ENCODE results near the gene HDDC3.

Gene HDDC3, protein sequence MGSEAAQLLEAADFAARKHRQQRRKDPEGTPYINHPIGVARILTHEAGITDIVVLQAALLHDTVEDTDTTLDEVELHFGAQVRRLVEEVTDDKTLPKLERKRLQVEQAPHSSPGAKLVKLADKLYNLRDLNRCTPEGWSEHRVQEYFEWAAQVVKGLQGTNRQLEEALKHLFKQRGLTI

GRCh38 chr15:90931828-90932659 lies at the start of gene HDDC3:
Gene HDDC3 (minus strand): TSS chr15:90932549. CDS start chr15:90932540, 9 bp downstream.
- peak; percentile 98 for DNase-seq

- DNase-seq = no peak
Measured at GRCh38 chr15:90982135-90982534, 49.8 kb upstream of the HDDC3 start.

DNA sequence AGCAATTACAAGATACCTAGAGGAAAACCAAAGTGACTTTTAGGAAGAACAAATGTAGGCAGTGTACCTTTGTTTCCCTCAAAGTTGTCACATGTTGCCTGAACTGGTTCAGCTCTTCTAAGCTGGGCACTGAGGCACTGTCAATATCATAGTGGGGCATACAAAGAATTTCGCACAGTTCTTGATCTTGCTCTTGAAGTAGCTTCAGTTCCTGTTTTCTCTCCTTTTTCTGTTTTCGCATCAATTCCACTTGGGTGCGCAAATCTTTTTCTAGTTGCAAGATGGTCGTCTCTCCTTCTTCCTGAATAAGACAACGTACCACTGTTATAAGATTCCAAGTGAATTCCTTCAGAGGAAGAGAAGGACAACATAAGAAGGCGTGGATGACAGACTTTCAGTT lies 49.3 kb upstream of the HDDC3 start:
- no peak for DNase-seq

- DNase-seq = no peak
Measured at GRCh38 chr15:90979582-90979981, 47.2 kb upstream of the HDDC3 start.

DNA sequence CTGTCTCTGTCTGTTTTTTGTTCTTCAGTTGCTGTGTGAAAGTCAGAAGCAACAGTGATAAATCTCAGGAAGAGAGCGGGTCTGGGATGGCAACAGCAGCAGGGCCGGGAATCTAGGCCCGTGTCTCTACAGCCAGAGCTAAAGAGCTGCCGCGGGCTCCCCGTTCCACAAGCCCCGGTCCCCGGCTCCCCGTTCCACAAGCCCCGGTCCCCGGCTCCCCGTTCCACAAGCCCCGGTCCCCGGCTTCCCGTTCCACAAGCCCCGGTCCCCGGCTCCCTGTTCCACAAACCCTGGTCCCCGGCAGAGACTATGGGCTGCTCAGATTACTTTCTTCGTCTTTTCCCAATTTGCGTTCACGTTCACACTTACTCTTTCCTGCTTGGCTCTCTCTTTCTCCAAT lies 41.9 kb upstream of the HDDC3 start:
- DNase-seq = no peak

DNA sequence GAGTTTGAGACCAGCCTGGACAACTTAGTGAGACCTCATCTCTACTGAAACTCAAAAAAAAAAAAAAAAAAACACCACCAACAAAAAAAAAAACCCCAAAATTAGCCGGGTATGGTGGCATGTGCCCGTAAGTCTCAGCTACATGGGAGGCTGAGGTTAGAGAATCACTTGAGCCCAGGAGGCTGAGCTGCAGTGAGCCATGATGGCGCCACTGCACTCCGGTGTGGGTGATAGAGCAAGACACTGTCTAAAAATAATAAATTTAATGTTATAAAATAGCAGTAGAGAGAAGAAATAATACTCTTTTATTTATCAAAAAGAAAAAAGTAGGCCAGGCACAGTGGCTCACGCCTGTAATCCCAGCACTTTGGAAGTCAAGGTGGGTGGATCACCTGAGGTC lies 39.8 kb upstream of the HDDC3 start:
- DNase-seq = no peak

DNA sequence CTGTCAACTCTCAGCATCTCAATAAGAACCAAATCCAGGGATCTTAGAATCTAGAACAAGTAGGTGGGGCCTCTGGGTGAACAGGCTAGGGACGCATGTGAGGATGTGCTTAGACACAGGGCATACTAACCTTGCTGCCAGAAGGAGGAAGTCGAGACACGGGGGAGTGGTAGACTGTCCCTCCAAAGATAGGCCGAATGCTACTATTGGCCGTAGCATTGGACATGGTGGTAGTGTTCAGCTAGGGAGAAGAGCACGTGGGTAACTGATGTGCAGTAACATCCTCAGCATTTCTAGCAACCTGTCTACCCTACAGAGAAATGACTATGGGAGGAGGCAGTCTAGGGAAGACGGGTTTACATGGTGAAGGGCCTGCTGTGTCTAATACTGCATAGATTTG lies 37.9 kb upstream of the HDDC3 start:
- no peak for DNase-seq

DNA sequence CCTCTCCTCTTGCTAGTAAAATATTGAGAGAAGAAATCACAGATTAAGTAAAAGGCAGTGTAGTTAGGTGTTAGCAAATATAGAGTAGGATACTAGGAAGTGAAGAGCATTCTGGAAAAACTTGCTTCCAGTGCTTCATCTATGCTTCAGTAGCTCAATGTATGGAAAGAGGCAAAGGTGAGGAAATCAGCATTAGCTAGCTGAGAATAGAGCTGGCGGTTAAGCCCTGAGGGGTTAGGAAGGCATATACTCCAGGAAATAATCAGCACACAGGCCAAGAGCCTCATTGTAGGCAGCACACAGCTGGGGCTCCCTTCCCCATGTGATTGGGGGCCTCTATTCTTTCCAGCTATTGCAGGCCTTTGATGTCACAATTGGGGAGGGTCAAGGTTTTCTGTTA lies 36.1 kb upstream of the HDDC3 start:
- no peak for DNase-seq

DNA sequence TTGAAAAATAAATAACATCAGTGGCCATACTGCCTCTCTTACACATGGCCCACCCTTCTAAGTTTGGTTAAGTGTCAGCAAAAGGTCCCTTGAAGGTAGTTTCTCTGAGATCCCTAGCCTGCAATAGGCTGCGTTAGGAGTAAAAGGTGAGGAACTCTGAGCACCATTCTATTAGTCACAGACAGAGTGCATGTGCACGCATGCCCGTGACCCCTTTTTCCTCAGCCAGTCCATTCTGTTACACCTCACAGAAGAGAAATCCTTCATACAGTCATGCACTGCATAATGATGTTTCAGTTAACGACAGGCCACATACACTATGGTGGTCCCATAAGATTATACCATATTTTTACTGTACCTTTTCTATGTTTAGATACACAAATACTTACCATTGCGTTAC lies 34.9 kb upstream of the HDDC3 start:
- no peak for DNase-seq

GRCh38 chr15:90966262-90966661 lies 33.9 kb upstream of the HDDC3 start:
- no peak for DNase-seq

DNA sequence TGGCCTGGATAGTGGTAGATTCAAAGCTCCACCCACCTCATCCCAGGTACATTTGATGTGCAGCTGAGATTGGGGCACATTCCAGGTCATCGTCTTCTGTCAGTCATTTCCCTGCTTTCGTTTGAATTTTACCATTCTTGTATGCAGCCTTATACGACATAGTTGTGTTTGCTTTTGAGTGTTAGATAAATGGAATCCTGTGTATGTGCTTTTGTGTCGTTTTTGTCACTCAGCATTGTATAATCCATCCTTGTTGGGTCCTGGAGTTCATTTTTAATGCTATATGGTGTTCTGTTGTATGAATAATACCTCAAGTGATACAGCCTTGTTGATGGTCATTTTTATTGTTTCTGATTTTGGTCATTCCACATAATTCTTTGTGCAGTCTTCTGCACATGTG lies 29.7 kb upstream of the HDDC3 start:
- no peak for DNase-seq

- DNase-seq = no peak
Measured at GRCh38 chr15:90960298-90961091, 28.1 kb upstream of the HDDC3 start.

GRCh38 chr15:90959894-90960293 lies 27.5 kb upstream of the HDDC3 start:
- DNase-seq = no peak

- no peak for DNase-seq
Measured at GRCh38 chr15:90959028-90959595, 26.8 kb upstream of the HDDC3 start.

DNA sequence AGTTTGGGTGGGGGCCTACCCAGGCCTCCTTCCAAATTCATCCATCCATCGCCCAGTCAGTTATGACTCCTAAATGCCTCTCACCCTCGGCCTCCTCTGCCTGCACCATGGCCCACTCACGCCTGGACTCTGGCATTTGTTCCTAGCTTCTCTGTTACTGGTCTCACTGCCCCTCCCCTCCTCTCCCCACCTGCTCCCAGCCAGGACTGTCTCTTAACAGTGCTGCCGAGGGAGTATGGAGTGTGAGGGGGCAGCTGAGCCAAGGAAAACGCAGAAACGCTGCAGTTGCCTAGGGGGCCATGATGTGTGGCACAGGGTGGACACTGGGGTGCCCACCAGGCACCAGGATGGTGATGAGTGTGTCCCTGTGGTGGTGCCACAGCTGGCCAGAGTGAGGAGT lies 25.4 kb upstream of the HDDC3 start:
- DNase-seq = no peak

DNA sequence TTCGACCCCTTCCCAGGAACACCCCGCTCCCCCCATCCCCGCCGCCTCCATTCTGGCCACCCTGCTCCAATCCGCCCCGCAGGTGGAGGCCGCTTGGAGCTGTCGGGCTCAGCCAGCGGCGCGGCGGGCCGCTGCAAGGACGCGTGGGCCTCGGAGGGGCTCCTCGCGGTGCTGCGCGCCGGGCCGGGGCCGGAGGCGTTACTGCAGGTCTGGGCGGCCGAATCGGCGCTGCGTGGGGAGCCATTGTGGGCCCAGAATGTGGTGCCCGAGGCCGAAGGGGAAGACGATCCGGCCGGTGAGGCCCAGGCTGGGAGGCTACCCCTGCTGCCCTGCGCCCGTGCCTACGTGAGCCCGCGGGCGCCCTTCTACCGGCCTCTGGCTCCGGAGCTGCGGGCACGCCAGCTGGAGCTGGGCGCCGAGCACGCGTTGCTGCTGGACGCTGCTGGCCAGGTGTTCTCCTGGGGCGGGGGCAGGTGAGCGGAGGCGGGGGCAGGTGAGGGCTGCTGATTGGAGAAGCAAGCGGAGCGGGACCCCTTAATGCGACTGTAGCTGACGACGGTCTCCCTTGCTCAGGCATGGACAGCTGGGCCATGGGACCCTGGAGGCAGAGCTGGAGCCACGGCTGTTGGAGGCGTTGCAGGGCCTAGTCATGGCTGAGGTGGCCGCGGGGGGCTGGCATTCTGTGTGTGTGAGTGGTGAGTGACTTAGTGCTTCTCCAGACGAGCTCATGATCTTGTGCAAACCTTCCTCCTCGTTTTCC lies 24.9 kb upstream of the HDDC3 start:
- no peak for DNase-seq

GRCh38 chr15:90956274-90957030 lies 24.1 kb upstream of the HDDC3 start:
- DNase-seq = peak; percentile 84

DNA sequence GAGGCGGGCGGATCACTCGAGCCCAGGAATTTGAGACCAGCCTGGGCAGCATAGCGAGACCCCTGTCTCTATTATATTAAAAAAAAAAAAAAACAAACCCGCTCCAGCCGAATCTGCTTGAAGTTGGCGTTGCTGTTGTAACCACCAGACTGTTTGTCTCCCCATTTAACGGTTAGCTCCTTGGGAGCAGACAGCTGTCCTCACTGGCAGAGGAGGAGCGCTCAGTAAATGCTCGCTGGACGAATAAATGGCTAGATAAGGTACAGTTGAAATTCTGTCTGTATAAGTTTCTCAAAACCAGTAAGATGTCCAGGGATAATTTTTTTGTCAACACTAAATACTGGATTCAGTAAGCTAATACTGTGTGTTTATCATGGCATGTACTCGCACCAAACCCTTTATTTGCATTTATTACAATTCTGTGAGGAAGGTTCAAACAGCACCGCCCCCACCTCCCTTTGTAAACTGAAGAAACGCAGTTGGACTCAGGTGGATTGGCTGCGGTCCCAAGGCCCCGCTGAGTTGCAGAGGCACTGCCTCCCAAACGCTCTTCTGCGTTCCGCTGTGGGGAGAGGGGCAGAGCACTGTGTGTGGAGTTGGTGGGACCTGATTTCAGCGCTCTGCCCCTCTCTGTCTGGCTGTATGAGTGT lies 23.4 kb upstream of the HDDC3 start:
- DNase-seq = no peak

DNA sequence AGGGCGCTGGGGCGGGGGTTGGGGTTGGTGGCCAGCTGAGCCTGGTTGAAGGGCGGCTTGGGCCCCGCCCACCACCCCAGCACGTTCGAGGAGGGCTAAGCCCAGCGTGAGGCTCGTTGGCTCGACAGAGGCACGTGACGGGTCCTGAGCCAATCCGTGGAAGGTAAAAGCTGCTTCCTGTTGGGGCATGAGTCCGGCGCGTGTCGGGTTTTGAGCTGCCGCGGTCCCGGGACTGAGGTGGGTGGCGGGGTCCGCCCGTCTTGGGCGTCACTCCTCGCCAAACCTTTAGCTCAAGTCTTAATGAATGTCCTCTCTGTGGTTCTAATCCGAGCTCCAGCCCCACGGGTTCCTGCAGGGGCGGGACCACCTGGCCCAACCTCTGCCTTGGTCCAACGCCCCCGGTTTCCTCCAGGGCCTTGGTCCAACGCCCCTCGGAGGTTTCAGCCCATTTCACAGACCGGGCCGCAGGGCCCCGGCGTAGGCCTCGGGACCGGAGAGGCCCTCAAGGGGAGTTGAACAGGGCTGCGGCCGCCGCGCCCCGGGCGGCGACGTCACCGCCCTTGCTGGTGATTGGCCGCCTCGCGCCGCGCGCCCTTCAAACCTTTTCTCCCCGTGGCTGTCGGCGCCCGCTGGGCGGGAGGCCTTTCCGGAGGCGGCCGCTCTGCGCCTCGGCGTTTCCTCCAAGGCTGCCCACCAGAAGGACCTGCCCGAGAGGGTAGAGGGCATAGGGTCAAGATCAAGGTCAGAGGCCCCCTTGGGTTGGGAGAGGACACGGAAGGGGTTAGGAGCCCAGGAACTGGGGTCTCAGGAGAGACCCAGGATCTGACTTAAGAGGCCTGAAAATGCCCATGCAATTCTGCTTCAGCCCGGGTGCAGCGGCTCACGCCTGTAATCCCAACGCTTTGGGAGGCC lies 22.6 kb upstream of the HDDC3 start, which contains the start of gene RCCD1:
TSS of gene RCCD1 (plus strand) at position 173 of the 912 bp plus-strand sequence. CDS start 1,851 bp downstream, outside the sequence.
- DNase-seq = peak; percentile 94

Data from stimulated activated CD8-positive, alpha-beta memory T cell treated with anti-CD3 and anti-CD28 coated beads, Interleukin-4, amount 100 ng/mL, for 48 hours (primary cell).